AG09319 (cell line): Measurements from ENCODE around the gene MSRB1.

ENCODE experiments used
- DNase-seq: peaks from one replicate; pipeline ENCODE4 v3.0.0-alpha.2; 2010; ENCODE audit warnings: low read depth; ENCODE audit errors: extremely low read depth
- CTCF ChIP-seq: IDR thresholded peaks from 2 replicates; pipeline ENCODE4 v1.5.1; 2011; ENCODE audit warnings: low read depth, mild to moderate bottlenecking, inconsistent platforms, low read length, moderate library complexity

The MSRB1 gene

GRCh38 chr16:1933097-1933661 lies 9.8 kb downstream of the MSRB1 start:
- TF ChIP-seq CTCF = no peak
- no peak for DNase-seq

GRCh38 chr16:1932050-1933028 lies 10.7 kb downstream of the MSRB1 start:
- no peak for DNase-seq
- TF ChIP-seq CTCF = no peak

DNA sequence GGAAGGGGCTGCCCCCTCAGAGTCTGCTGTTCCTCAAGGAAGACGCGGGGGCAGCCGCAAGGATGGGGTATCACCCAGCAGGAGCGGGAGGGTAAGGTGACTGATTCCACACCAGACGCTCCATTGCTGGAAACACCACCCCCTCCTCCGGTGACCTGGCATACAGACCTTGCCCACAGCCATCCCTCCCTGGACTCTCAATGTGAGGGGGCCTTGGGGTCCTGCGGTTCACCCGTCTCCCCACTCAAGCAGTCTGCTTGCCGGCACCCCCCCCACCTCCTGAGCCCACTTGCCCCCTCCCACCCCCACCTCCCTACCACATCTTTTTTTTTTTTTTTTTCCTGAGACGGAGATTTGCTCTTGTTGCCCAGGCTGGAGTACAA lies 12.7 kb downstream of the MSRB1 start:
- TF ChIP-seq CTCF = no peak
- no peak for DNase-seq

DNA sequence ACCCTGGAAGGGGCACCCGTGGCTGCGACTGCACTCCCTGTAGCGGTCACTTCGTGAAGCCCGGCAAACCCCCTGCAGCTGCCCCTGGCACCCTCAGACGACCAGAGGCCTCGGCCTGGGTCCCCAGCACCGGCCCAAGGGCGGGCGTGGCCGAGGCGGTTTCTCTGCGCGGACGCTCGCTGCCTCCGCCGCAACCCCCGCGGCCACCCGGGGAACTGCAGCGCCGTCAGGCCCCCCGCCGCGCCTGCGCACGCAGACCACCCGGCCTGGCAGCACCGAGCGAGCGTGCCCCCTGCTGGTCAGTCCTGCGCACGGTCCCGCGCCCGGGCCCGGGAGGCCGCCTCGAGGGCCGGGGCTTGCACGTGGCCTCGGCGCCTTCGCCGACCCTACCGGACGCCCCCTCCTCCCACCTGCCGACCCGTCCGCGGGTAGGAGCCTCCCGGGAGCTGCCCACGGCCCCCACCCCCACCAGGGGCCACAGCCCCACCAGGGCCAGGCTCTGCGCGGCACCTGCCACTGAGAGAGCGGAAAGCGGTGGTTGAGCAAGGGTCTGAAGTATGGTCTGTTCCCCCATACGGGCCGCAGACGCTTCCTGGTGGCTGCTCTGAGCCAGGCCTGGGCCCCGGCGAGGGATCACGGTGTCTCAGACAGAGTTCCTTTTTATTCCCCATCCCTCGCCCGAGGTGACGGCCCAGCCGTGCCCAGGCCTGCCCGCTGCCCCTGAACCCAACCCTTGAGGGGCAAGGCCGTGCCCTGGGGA lies 13.2 kb downstream of the MSRB1 start:
- TF ChIP-seq CTCF = peak; percentile 41
- DNase-seq = peak; percentile 57

DNA sequence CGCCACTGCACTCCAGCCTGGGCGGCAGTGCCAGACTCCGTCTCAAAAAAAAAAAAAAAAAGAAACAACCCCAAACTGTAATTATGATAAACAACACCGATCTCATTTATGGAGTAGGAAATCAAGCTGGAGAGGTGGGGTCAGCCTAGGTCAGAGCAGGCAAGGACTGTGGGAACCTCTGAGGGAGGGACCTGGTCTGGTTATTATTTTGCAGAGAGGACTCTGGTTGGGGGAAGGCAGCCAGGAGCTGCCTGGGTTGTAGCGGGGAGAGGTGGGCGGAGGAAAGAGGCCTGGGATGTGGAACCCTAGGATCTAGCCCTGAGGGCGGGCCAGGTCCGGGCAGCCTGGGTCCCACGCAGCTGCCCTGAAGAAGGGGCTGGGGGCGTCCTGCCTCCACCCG lies 13.9 kb downstream of the MSRB1 start:
- TF ChIP-seq CTCF = no peak
- DNase-seq = peak; percentile 4

- no peak for DNase-seq
- no peak for TF ChIP-seq CTCF
Measured at GRCh38 chr16:1926271-1926670, 16.7 kb downstream of the MSRB1 start.
